Measurements from ENCODE around the gene DPCD.

DNA sequence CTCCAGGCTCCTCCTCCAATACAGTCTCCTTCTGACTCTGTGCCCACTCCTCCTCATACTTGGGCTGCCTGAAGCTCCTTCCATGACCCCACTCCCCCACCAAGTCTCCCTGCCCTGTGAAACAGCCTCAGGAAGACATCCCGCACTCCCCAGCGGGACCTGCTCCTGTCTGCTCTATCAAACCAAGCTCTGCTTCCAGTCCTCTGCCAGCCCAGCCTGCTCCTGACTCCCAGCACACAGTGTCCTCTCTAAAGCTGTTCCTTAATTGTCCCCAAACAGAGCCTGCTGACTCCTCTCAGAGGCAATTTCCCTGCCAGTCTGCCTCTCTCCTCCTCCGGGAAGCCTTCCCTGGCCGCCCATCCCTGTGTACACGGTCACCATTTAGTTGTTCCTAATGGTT, 9.9 kb upstream of the DPCD start:
- TF ChIP-seq, protein P1, sequence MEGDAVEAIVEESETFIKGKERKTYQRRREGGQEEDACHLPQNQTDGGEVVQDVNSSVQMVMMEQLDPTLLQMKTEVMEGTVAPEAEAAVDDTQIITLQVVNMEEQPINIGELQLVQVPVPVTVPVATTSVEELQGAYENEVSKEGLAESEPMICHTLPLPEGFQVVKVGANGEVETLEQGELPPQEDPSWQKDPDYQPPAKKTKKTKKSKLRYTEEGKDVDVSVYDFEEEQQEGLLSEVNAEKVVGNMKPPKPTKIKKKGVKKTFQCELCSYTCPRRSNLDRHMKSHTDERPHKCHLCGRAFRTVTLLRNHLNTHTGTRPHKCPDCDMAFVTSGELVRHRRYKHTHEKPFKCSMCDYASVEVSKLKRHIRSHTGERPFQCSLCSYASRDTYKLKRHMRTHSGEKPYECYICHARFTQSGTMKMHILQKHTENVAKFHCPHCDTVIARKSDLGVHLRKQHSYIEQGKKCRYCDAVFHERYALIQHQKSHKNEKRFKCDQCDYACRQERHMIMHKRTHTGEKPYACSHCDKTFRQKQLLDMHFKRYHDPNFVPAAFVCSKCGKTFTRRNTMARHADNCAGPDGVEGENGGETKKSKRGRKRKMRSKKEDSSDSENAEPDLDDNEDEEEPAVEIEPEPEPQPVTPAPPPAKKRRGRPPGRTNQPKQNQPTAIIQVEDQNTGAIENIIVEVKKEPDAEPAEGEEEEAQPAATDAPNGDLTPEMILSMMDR (conservative IDR thresholded peaks at IDR 0.05 in 1 of 2, IDR thresholded peaks at IDR 0.05 in 1 of 2; ENCODE audit: low read depth in 1 of 2, low read length in 2 of 2) = no peak
- TF ChIP-seq EZH2 (IDR thresholded peaks at IDR 0.05; ENCODE audit: low read length, missing control alignments) = no peak

All from fibroblast of lung (primary cell).